HEK293T (cell line): ENCODE data around the gene TARDBP.

Source experiments
- BHLHE40 ChIP-seq: fragments of 450-650 bp; IDR thresholded peaks from 2 replicates; pipeline ENCODE4 v1.6.1; 2016; ENCODE audit warnings: mild to moderate bottlenecking, moderate library complexity, borderline replicate concordance
- CTBP1 ChIP-seq: fragments of 450-650 bp; IDR thresholded peaks from 2 replicates; pipeline ENCODE4 v1.6.1; 2016; ENCODE audit warnings: borderline replicate concordance
- ELF4 ChIP-seq: fragments of 450-650 bp; IDR thresholded peaks from 2 replicates; pipeline ENCODE4 v1.6.1; 2017; ENCODE audit warnings: antibody characterized with exemption

DNA sequence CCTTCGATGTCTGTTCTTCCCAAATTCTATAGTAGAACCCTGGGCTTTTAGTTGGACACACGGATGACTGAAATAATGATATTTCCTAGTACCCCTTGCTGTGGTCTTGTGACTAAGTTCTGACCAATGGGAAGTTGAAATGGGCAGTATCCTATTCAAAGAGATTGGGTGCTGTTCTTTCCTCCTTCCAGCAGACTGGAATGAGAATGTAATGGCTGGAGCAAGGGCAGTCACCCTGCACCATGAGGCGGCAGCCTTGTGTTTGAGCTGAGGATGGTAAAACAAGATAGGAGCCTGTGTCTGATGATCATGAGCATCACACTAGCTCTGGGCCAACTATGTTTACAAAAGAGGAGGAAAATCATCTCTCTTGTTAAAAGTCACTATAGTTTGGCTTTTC is 52.5 kb downstream of the TARDBP start:
- TF ChIP-seq BHLHE40 (no peak), CTBP1 (no peak), ELF4 (no peak)
